Ammon's horn (tissue), 1 donor: ENCODE measurements around the gene UBL4B.
A peak's percentile ranks its signal among the peaks of the same experiment; 100 is the strongest.

Experiments
- DNase-seq: peaks from one replicate; pipeline ENCODE4 v3.0.0-alpha.2; 2016; ENCODE audit warnings: low spot score

The UBL4B gene

GRCh38 chr1:110085671-110086070 is 26.6 kb upstream of the UBL4B start:
- DNase-seq: no peak

GRCh38 chr1:110086961-110087360 is 25.3 kb upstream of the UBL4B start:
- DNase-seq: no peak

- peak; percentile 60 for DNase-seq
Observed at GRCh38 chr1:110087812-110088738, 24.2 kb upstream of the UBL4B start.

GRCh38 chr1:110088739-110089316 is 23.4 kb upstream of the UBL4B start:
- no peak for DNase-seq

- DNase-seq: no peak
Observed at GRCh38 chr1:110089561-110090275, 22.5 kb upstream of the UBL4B start.

GRCh38 chr1:110091381-110091780 is 20.9 kb upstream of the UBL4B start:
- no peak for DNase-seq

- DNase-seq: no peak
Observed at GRCh38 chr1:110091791-110092190, 20.5 kb upstream of the UBL4B start.

GRCh38 chr1:110092991-110093390 is 19.3 kb upstream of the UBL4B start:
- no peak for DNase-seq

GRCh38 chr1:110094931-110095654 is 17.1 kb upstream of the UBL4B start:
- DNase-seq: no peak

GRCh38 chr1:110097507-110098221 is 14.6 kb upstream of the UBL4B start:
- no peak for DNase-seq

- no peak for DNase-seq
Observed at GRCh38 chr1:110098222-110099026, 13.8 kb upstream of the UBL4B start.

- no peak for DNase-seq
Observed at GRCh38 chr1:110100335-110100734, 11.9 kb upstream of the UBL4B start.

GRCh38 chr1:110102081-110102480 is 10.2 kb upstream of the UBL4B start:
- DNase-seq: no peak

GRCh38 chr1:110106013-110106941 is 6.0 kb upstream of the UBL4B start:
- DNase-seq: peak; percentile 88

- no peak for DNase-seq
Observed at GRCh38 chr1:110107867-110108469, 4.3 kb upstream of the UBL4B start.

GRCh38 chr1:110111081-110111480 is 1.2 kb upstream of the UBL4B start:
- DNase-seq: no peak

GRCh38 chr1:110112656-110113055 is 413 bp downstream of the UBL4B start:
- no peak for DNase-seq

GRCh38 chr1:110113551-110113950 is 1.3 kb downstream of the UBL4B start:
- DNase-seq: no peak

- DNase-seq: no peak
Observed at GRCh38 chr1:110114173-110114572, 1.9 kb downstream of the UBL4B start.
